ENCODE measurements around the gene SPRING1.

The SPRING1 gene

GRCh38 chr12:116727891-116728290 lies 10.0 kb downstream of the SPRING1 start:
- H3K4me3 ChIP-seq (ENCODE audit: low read depth, low read length), result no peak overlapping the region
- TF ChIP-seq, protein P1, sequence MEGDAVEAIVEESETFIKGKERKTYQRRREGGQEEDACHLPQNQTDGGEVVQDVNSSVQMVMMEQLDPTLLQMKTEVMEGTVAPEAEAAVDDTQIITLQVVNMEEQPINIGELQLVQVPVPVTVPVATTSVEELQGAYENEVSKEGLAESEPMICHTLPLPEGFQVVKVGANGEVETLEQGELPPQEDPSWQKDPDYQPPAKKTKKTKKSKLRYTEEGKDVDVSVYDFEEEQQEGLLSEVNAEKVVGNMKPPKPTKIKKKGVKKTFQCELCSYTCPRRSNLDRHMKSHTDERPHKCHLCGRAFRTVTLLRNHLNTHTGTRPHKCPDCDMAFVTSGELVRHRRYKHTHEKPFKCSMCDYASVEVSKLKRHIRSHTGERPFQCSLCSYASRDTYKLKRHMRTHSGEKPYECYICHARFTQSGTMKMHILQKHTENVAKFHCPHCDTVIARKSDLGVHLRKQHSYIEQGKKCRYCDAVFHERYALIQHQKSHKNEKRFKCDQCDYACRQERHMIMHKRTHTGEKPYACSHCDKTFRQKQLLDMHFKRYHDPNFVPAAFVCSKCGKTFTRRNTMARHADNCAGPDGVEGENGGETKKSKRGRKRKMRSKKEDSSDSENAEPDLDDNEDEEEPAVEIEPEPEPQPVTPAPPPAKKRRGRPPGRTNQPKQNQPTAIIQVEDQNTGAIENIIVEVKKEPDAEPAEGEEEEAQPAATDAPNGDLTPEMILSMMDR (IDR thresholded peaks at IDR 0.05; ENCODE audit: insufficient read depth, low read depth, low read length, missing control alignments), result no peak
- no peak for DNase-seq (ENCODE audit: low read depth)

DNA sequence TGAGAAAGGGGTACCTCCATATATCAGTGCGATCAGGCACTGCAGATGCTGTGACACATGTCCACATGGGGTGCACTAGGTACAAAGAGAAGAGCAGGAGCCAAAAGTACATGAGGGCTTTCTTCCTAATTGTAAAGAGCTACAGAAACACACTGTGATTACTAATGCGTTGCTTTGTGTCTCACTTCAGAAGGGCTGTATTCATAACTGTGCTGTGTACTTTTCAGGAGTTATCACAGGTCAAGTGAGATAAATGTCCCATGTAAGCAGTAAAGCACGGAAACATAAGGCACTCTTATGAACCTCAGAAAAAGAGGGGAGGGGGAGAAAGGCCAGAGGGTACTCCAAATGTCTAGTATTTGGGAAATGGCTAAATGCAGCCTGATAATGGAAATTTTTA lies 10.6 kb downstream of the SPRING1 start:
- TF ChIP-seq, protein P1 (IDR thresholded peaks at IDR 0.05; ENCODE audit: insufficient read depth, low read depth, low read length, missing control alignments), result no peak
- DNase-seq (ENCODE audit: low read depth), result no peak
- H3K4me3 ChIP-seq (ENCODE audit: low read depth, low read length), result no peak overlapping the region

GRCh38 chr12:116726694-116727093 lies 11.2 kb downstream of the SPRING1 start:
- no peak for DNase-seq (ENCODE audit: low read depth)
- TF ChIP-seq, protein P1 (IDR thresholded peaks at IDR 0.05; ENCODE audit: insufficient read depth, low read depth, low read length, missing control alignments), result no peak
- no peak overlapping the region for H3K4me3 ChIP-seq (ENCODE audit: low read depth, low read length)

- TF ChIP-seq, protein P1 (IDR thresholded peaks at IDR 0.05; ENCODE audit: insufficient read depth, low read depth, low read length, missing control alignments), result no peak
- DNase-seq (ENCODE audit: low read depth), result no peak
Observed at GRCh38 chr12:116722245-116722644, 15.6 kb downstream of the SPRING1 start.

DNA sequence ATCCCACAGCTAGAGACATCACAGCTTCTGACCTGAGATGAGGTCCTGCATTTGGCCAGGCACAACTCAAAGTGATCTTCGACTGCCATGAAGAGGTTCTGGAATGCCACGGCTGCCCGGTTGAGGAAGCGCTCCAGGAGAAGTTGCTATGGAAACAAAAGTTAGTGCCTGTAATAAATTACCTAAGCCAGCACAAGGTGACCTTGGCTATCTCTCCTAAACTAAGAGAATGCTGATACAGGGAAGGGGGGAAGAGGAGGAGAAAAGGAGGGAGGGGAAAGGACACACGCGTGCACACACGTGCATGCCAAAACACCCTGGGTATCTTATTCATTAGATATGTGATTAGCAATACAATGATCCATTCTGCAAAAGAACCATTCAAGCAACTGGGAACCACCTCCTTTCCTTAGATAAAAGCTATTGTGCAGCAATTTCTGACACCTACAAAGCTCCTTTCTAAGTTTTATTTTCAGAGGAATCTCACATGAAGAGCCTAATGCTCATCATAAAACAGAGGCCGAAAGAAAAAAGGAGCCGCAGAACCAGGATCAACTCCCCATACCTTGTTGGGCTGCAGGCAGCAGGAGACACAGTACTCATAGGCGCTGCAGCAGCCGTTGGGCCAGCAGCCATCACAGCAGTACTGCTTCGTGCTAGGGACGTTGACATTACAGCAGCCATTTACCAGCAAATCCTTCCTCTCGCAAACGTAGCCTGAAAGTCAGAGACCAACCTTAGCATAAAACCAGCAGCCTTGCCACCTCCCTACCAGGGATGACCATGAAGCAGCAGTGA lies 17.9 kb downstream of the SPRING1 start:
- H3K4me3 ChIP-seq (ENCODE audit: low read depth, low read length), result no peak overlapping the region
- no peak for DNase-seq (ENCODE audit: low read depth)
- TF ChIP-seq, protein P1 (IDR thresholded peaks at IDR 0.05; ENCODE audit: insufficient read depth, low read depth, low read length, missing control alignments), result no peak

More at GRCh38 chr12:116722245-116722644, 15.6 kb downstream of the SPRING1 start:
- no peak overlapping the region for H3K4me3 ChIP-seq (ENCODE audit: low read depth, low read length)

- DNase-seq (ENCODE audit: low read depth), result no peak
- H3K4me3 ChIP-seq (ENCODE audit: low read depth, low read length), result no peak overlapping the region
- TF ChIP-seq, protein P1 (IDR thresholded peaks at IDR 0.05; ENCODE audit: insufficient read depth, low read depth, low read length, missing control alignments), result no peak
Observed at GRCh38 chr12:116718655-116719454, 19.0 kb downstream of the SPRING1 start.
